Keratinocyte (primary cell): Measurements from ENCODE around the gene DEDD2. TPM values are rescaled to one million over a fixed set of nuclear protein-coding genes. Genes with fewer than 3 reads are reported as not detected.

Source experiments
- DNase-seq: peaks from one replicate; pipeline ENCODE4 v3.0.0-alpha.2; 2011; ENCODE audit warnings: low read depth, missing footprints, low spot score
- FAIRE-seq: peaks from 2 replicates; lab custom pipeline; 2011; peaks lifted over from hg19 to GRCh38; lab: Jason Lieb, UNC
- H2AFZ ChIP-seq: 2 replicates; pipeline ENCODE4 v1.6.0; 2012; ENCODE audit warnings: low read length, control low read depth, inconsistent platforms; ENCODE audit not compliant: control insufficient read depth
- H3K27ac ChIP-seq: 2 replicates; pipeline ENCODE4 v1.5.1; 2011; ENCODE audit warnings: low read length; ENCODE audit not compliant: control insufficient read depth, insufficient read depth
- H3K27me3 ChIP-seq: 3 replicates; pipeline ENCODE4 v1.6.0; 2011; ENCODE audit warnings: low read length; ENCODE audit not compliant: control insufficient read depth, insufficient read depth; ENCODE audit errors: extremely low read depth
- H3K36me3 ChIP-seq, 2 experiments: 2 replicates in 1 of 2; 3 replicates in 1 of 2; pipeline ENCODE4 v1.5.1; 2011; ENCODE audit warnings: low read length in 2 of 2, mild to moderate bottlenecking in 1 of 2; ENCODE audit not compliant: control insufficient read depth in 2 of 2, insufficient read depth in 2 of 2; ENCODE audit errors: extremely low read depth in 1 of 2
- H3K4me1 ChIP-seq: 3 replicates; pipeline ENCODE4 v1.5.1; 2011; ENCODE audit warnings: low read length; ENCODE audit not compliant: control insufficient read depth, insufficient read depth; ENCODE audit errors: extremely low read depth
- H3K4me2 ChIP-seq: 3 replicates; pipeline ENCODE4 v1.6.0; 2011; ENCODE audit warnings: low read depth, low read length; ENCODE audit not compliant: control insufficient read depth, insufficient read depth; ENCODE audit errors: extremely low read depth
- H3K4me3 ChIP-seq, 3 experiments: fragments of 200-600 bp in 1 of 3; sonication (generic) in 1 of 3; 2 replicates in 2 of 3; 3 replicates in 1 of 3; pipeline ENCODE4 v1.5.1; 2011 to 2016; ENCODE audit warnings: low read length in 3 of 3, mild to moderate bottlenecking in 3 of 3, control low read depth in 2 of 3, inconsistent platforms in 1 of 3, low read depth in 1 of 3, mixed read lengths in 1 of 3, mixed run types in 1 of 3, moderate library complexity in 1 of 3; ENCODE audit not compliant: control insufficient read depth in 2 of 3, insufficient read depth in 2 of 3; ENCODE audit errors: extremely low read depth in 1 of 3
- H3K79me2 ChIP-seq: 2 replicates; pipeline ENCODE4 v1.6.0; 2012; ENCODE audit warnings: low read length; ENCODE audit not compliant: control insufficient read depth, insufficient read depth
- H3K9ac ChIP-seq: 3 replicates; pipeline ENCODE4 v1.6.0; 2011; ENCODE audit warnings: low read length; ENCODE audit not compliant: control insufficient read depth, insufficient read depth; ENCODE audit errors: extremely low read depth
- H3K9me1 ChIP-seq: 3 replicates; pipeline ENCODE4 v1.6.0; 2011; ENCODE audit warnings: low read length; ENCODE audit not compliant: control insufficient read depth, insufficient read depth; ENCODE audit errors: extremely low read depth
- H3K9me3 ChIP-seq: 2 replicates; pipeline ENCODE4 v1.5.1; 2012; ENCODE audit warnings: low read depth, low read length; ENCODE audit not compliant: control insufficient read depth
- H4K20me1 ChIP-seq: 3 replicates; pipeline ENCODE4 v1.6.0; 2011; ENCODE audit warnings: low read length; ENCODE audit not compliant: control insufficient read depth, insufficient read depth; ENCODE audit errors: extremely low read depth
- EZH2 ChIP-seq: IDR thresholded peaks from one replicate; pipeline ENCODE4 v1.6.1; 2012; ENCODE audit warnings: inconsistent platforms, mild to moderate bottlenecking, low read length, moderate library complexity
- dilution Hi-C: fragments of 300-500 bp; cut with MboI; formaldehyde crosslinking; loops from one replicate; pipeline ENCODE4 v1.7.0; 2020; ENCODE audit warnings: low sequenced_read_pairs; ENCODE audit not compliant: extremely low pct_ligation_motif_present
- polyA plus RNA-seq, 5 experiments: library from polyadenylated mRNA; depleted of rRNA in 3 of 5; stranded (reverse) in 3 of 5; stranded (forward) in 1 of 5; unstranded in 1 of 5; fragments of >200 nt; gene quantifications; 1 replicate in 1 of 5; 2 replicates in 3 of 5; 3 replicates in 1 of 5; pipeline versions ENCODE4 v1.2.1 to v1.2.3, GENCODE V29; 2011 to 2012; ENCODE audit warnings: missing spikeins in 2 of 5, low read depth in 1 of 5, low replicate concordance in 1 of 5
- TF ChIP-seq, protein P1 (sequence below), 3 experiments: IDR thresholded peaks in 1 of 3; conservative IDR thresholded peaks in 1 of 3; optimal IDR thresholded peaks in 1 of 3; 2 replicates in 2 of 3; 3 replicates in 1 of 3; pipeline versions ENCODE3 to v1.5.1; 2011; ENCODE audit warnings: low read length in 3 of 3, mild to moderate bottlenecking in 3 of 3, moderate library complexity in 2 of 3, control low read depth in 1 of 3, inconsistent platforms in 1 of 3; ENCODE audit not compliant: insufficient read depth in 2 of 3; ENCODE audit errors: extremely low read depth in 1 of 3

Gene DEDD2
- polyA plus RNA-seq, 1 donor (not counting 4 experiments of a cell fraction or from before 2014, with no cell fraction given) = 20.8 TPM

GRCh38 chr19:42156571-42156970 lies 60.9 kb downstream of the DEDD2 start:
- DNase-seq = no peak
- H3K4me3 ChIP-seq = no peak overlapping the region
- no peaks in the 10 kb centered on the region for H3K79me2 ChIP-seq
- peaks cover 54% of the 10 kb centered on the region for H3K27me3 ChIP-seq
- TF ChIP-seq EZH2 = no peak
- TF ChIP-seq, protein P1, sequence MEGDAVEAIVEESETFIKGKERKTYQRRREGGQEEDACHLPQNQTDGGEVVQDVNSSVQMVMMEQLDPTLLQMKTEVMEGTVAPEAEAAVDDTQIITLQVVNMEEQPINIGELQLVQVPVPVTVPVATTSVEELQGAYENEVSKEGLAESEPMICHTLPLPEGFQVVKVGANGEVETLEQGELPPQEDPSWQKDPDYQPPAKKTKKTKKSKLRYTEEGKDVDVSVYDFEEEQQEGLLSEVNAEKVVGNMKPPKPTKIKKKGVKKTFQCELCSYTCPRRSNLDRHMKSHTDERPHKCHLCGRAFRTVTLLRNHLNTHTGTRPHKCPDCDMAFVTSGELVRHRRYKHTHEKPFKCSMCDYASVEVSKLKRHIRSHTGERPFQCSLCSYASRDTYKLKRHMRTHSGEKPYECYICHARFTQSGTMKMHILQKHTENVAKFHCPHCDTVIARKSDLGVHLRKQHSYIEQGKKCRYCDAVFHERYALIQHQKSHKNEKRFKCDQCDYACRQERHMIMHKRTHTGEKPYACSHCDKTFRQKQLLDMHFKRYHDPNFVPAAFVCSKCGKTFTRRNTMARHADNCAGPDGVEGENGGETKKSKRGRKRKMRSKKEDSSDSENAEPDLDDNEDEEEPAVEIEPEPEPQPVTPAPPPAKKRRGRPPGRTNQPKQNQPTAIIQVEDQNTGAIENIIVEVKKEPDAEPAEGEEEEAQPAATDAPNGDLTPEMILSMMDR (optimal IDR thresholded peaks at IDR 0.05 in 1 of 3, IDR thresholded peaks at IDR 0.05 in 1 of 3, conservative IDR thresholded peaks at IDR 0.05 in 1 of 3; ENCODE audit: extremely low read depth in 1 of 3, insufficient read depth in 2 of 3, low read length in 3 of 3) = no peak
- no peaks in the 10 kb centered on the region for H3K4me1 ChIP-seq
- no peak overlapping the region for H2AFZ ChIP-seq
- no peaks in the 10 kb centered on the region for H3K9me3 ChIP-seq
- dilution Hi-C loops = no loop called here
- H3K9ac ChIP-seq = no peak overlapping the region
- no peak overlapping the region for H3K4me2 ChIP-seq
- no peak for FAIRE-seq
- no peaks in the 10 kb centered on the region for H4K20me1 ChIP-seq
- H3K36me3 ChIP-seq = no peaks in the 10 kb centered on the region
- no peak overlapping the region for H3K27ac ChIP-seq
- H3K9me1 ChIP-seq = no peaks in the 10 kb centered on the region

- FAIRE-seq (no peak), DNase-seq (no peak)
- Histone ChIP-seq H3K4me1 (no peaks in the 10 kb centered on the region), H4K20me1 (no peaks in the 10 kb centered on the region), H3K4me3 (no peak overlapping the region), H3K9me1 (no peaks in the 10 kb centered on the region), H3K9ac (no peak overlapping the region), H3K9me3 (no peaks in the 10 kb centered on the region), H3K27me3 (peaks cover 52% of the 10 kb centered on the region), H2AFZ (no peak overlapping the region), H3K79me2 (no peaks in the 10 kb centered on the region), H3K27ac (no peak overlapping the region), H3K36me3 (no peaks in the 10 kb centered on the region), H3K4me2 (no peak overlapping the region)
- TF ChIP-seq, protein P1 (optimal IDR thresholded peaks at IDR 0.05 in 1 of 3, IDR thresholded peaks at IDR 0.05 in 1 of 3, conservative IDR thresholded peaks at IDR 0.05 in 1 of 3; ENCODE audit: extremely low read depth in 1 of 3, insufficient read depth in 2 of 3, low read length in 3 of 3) = no peak
- TF ChIP-seq EZH2 = no peak
- dilution Hi-C loops = no loop called here
Observed at GRCh38 chr19:42155796-42156195, 61.7 kb downstream of the DEDD2 start.
